Stromal cell of bone marrow (primary cell): ENCODE data around the gene NBPF11.
"Not testable (repeated sequence)": the region's sequence is repeated elsewhere in the genome, so short reads cannot be mapped to it uniquely, and the experiment has no call there.

ENCODE experiments used
- DNase-seq: peaks from one replicate; pipeline ENCODE4 v3.0.0-alpha.2; 2012; ENCODE audit warnings: low read depth

Gene NBPF11, protein sequence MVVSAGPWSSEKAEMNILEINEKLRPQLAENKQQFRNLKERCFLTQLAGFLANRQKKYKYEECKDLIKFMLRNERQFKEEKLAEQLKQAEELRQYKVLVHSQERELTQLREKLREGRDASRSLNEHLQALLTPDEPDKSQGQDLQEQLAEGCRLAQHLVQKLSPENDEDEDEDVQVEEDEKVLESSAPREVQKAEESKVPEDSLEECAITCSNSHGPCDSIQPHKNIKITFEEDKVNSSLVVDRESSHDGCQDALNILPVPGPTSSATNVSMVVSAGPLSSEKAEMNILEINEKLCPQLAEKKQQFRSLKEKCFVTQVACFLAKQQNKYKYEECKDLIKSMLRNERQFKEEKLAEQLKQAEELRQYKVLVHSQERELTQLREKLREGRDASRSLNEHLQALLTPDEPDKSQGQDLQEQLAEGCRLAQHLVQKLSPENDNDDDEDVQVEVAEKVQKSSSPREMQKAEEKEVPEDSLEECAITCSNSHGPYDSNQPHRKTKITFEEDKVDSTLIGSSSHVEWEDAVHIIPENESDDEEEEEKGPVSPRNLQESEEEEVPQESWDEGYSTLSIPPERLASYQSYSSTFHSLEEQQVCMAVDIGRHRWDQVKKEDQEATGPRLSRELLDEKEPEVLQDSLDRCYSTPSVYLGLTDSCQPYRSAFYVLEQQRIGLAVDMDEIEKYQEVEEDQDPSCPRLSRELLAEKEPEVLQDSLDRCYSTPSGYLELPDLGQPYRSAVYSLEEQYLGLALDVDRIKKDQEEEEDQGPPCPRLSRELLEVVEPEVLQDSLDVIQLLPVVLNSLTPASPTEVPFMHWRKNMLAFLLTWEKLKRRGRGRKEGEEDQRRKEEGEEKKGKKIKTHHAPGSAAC

DNA sequence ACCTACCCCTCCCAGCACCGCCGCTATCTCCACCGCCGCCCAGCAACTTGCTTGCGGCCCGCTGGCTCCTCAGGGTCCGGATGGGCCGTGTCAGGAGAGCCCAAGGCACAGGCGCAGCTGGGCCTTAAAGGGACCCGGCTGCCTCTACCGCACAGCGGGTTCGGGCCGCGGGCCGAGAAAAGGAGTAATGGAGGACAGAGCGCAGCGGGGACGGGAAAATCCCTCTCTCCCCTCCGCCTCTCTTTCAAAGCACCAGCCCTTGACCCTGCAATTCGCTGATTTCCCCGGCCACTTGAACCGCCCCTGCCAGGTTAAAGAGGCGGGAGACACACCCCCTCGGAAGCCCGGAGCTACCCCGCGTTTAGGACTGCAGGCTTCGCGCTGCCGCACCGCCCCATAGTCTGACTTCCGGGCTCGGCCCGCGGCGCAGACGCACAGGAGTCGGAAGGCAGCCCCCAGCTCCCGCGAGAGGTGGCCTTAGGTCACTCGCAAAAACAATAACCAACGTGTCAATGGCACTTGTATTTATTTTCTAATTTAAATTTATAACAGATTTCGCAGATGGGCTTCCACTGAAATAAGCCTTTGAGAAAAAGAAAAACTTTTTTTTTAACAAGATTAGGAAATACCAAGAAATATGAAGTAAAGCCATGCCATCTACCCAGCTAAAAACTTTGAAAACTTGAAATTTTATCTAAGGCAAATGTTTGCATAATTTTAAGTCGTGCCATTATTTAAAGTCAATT lies at the start of gene NBPF11:
Gene NBPF11 (minus strand): TSS at position 371 of the 746 bp plus-strand sequence. CDS start 25,278 bp downstream, outside the sequence.
- peak; percentile 57 for DNase-seq

DNA sequence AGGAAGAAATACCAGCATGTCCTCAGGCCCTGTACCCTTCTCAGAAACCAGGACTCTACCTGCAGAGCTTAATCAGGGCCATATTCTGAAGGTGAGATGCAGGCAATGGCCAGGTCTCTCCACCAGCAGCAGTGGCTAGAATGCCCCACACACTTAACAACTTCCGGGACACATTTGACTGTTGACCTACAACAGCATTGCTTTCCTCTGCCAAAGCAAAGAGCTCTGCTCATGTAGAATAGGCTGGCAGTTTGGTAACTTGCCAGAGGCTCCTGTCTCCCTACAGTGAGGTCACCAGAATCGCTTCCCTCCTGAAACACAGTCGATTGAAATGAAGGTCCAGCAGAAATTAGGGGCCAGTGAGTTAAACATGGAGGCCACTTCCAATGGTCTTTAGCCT lies 45.3 kb upstream of the NBPF11 start:
- not testable (repeated sequence) for DNase-seq

DNA sequence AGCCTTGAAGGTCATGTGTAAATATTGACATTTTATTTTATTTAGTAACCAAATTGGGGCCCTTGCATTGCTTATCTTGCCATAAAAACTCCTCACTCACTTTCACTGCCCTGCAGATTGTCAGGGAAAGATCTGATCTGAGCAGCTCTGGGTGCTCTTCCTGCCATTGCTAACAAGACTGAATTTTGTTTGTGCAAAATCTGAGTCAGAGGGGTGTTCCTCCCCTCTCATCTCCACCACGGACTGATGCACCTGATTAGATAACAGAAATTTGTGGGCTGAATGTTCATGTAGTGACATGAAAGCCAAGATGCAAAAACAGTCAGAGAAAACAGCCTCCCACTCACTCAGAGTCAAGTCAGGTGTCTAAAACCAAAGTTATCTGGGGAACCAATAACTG lies 44.9 kb upstream of the NBPF11 start:
- not testable (repeated sequence) for DNase-seq

DNA sequence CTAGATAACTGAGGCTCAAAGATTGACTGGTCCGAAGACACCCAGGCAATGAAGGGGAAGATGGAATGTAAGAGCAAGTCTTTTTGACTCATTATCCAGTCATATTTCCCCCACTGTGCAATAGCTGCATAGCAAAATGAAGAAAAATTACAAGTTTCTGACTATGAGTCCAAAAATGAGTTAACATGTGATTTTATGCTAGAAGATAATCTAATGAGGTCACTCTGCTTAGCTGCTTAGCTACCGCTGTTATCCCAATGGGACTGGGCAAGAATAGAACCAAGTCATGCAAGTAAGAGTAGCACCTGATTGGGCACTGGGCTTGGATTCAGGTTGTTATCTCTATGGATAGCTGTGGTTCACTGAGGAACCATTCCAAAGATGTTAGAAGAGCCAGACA lies 43.0 kb upstream of the NBPF11 start:
- not testable (repeated sequence) for DNase-seq

DNA sequence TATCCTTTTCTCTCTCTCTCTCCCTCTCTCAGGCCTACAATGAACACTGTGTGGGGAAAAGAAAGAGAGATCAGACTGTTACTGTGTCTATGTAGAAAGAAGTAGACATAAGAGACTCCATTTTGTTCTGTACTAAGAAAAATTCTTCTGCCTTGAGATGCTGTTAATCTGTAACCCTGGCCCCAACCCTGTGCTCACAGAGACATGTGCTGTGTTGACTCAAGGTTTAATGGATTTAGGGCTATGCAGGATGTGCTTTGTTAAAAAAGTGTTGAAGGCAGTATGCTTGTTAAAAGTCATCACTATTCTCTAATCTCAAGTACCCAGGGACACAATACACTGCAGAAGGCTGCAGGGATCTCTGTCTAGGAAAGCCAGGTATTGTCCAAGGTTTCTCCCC lies 36.7 kb upstream of the NBPF11 start:
- DNase-seq = not testable (repeated sequence)

DNA sequence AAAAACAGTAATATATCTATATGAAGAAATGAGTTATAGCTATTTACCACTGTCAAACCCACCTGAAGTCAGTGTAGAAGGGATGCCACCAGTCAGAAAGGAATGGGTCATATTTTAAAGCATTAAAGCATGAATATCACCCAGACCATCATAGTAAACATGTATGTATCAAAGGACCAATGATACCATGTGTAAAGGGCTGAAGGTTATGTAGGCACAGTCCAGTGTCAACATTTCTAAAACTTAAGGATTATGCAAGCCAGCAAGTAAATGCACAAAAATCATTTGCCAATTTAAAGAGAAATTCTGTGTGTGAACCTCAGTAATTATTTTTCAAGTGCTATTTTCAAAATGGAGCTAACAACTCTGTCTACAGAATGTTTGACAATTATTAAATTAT lies 26.6 kb upstream of the NBPF11 start:
- DNase-seq = not testable (repeated sequence)

DNA sequence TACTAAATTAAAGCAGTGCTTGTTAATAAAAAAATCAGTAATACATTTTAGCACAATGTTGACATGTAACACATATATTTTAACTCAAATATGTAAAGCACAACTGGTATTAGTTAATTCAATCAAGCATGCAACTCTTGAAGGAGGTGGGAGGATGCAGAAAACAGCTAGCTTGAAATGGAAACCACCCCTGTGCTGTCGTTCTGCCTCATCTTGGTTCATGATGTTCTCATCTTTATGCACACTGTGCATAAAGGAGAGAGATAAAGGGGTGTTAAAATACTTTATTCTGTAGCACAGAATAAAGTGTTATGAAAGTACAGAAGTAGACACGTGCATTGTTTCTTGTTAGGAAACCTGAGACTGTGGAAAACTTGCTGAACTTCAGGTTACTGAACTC lies 23.3 kb upstream of the NBPF11 start:
- DNase-seq = not testable (repeated sequence)

DNA sequence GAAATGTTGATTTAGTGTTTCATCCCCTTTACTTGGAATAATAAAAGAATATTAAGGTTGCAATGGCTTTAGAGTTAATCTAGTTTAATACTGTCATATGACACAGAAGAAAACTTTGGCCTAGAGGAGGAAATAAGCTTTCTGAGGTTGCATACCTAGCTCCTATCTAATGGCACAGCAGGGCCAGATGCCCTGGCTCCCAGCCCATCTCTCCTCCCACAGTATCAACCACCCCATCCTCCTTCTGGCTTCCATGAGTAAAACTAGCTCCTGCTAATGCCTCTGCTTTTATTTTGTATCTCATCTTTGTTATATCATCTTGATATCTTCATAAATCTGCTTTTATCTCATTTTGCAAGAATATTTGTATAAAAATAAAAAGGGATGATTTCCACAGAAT lies 19.9 kb upstream of the NBPF11 start:
- not testable (repeated sequence) for DNase-seq

DNA sequence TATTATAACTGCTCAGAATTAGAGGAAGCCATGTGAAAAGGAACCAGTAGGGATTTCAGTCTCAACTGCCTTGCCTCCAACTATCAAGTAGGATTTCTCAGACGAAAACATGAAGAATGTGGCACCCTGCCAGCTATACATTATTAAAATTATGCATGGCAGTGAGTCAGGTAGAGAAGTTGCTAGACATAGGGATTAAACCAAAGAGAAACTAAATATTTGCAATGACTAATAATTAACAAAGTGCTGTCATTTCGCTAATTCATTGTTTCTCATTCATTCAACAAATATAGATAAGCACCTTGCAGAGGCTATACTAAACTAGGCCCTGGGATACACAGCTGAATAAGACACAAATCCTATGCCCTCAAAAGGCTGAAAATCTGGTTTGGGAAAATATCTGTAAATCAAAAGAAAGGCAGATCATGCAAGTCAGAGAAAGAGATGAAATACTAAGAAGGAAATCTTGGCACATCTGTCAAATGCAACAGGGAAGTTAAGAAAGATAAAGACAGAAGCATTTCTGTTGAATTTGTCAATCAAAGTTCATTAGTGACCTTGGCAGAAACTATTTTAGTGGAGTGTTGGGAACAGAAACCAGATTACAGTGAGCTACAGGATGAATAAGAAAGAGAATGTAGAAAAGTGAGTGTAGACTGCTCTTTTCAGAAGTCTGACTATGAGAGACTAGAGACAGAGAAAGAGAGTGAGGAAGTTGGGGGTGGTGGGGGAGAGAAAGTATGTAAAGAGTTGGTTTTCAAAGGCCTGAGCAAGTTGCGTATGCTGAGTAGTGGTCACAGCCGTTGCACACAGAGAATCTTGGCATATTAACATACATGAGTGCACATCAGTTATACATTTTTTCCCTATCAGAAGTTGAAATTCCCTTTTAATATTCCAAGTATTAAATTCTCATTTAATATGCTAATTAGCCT lies 14.7 kb upstream of the NBPF11 start:
- DNase-seq = no peak

DNA sequence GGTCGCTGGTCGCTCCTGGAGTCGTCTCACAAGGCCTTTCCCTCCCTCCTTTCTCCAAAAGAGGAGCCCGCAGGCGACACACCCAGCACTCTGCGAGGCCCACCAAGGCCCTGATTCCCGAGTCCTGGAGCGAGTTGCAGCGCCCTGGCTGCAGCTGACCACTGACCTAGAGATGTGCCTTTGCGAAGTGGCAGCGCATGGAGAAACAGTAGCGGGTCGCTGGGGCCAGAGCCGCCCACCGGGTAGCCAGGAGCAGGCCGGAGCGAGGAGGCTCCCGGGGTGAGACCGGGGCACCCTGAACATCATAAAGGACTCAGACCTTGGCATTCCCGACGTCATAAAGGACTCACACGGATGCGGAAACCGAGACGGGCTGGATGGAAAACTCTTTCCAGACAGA lies 10.3 kb upstream of the NBPF11 start:
- no peak for DNase-seq

DNA sequence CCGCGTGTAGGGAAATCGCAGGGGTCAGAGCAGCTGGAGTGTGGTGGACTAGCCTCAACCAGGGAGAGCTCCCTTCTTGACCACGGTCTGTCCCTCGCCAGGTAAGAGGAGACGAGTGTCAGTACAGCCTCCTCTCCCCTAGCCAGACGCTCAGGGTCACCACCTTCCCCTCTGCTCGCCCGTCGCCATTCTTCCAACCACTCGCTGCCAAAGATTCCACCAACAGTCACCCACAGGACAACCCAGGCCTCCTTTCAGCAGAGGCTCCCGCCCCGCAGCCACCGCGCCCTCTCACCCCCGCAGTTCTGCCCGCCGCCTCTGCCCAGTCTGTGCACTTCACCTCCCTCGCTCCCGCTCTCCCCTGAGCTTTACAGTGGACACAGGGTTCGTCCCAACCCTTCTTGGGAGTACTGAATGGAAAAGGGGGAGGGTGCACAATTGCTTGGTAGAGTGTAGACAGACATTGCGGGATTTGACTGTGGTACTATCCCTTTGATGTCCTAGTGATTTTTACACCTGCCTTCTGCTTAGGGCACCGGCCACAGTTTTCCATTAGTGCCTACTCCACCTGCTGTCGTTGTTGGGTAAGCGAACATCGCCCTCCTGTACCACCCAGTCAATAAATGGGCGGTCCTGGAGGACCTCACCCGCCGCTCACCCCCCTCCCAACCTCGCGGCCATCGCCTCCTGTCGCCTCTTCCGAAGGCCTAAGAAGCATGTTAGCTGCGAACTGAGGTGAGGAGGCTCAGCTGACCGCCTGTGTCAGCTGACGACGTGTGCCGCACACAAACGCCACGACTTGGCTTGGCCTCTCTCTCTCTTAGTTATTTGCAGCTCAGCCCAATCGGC lies 9.2 kb upstream of the NBPF11 start:
- no peak for DNase-seq

DNA sequence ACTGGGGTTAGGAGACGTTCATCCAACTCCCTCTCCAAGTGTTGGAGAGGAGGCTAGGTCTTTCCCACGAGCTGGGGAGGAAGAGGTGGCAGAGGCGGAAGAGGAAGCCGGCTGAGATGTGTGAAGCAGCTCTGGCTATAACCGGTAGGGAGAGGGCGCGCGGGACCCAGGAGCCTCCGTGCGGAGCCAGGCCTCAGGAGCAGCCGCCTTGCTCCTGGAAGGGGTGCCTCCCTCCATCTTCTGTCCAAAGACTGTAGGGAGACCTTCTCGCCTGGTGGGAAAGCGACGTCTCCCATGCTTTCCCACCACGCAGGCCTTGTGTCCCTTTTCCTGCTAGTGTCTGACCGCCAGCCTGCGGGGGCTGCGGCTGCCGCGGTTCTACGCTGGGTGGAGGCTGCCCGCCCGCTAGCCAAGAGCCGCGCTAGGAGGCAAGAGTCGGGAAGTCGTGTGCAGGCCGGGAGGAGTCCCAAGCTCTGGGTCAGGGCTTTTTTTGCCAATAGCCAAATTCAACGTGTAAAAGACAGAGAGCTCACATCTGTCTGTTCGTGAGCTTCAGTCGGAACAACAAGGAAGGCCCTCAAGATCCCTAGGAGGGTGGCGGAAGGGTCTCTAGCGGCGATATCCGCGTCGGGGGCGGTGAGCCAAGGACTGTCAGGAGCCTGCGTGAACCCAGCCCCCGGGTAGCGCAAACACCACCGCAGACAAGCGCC lies 8.4 kb upstream of the NBPF11 start:
- DNase-seq = no peak

DNA sequence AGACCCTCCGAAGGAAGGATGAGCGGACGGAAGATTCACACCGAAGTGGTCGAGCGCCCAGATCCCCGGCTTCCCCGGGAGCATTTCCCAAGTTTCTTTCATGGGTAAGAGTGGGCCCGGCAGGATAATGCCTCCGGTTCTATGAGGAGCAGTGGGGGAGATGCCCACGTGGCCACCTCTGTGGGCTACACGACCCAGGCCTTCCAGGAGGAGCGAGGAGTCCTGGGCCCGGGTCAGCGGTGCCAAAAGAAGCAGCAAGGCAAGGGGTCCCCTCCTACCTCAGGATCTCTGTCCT lies 7.9 kb upstream of the NBPF11 start:
- DNase-seq = no peak

DNA sequence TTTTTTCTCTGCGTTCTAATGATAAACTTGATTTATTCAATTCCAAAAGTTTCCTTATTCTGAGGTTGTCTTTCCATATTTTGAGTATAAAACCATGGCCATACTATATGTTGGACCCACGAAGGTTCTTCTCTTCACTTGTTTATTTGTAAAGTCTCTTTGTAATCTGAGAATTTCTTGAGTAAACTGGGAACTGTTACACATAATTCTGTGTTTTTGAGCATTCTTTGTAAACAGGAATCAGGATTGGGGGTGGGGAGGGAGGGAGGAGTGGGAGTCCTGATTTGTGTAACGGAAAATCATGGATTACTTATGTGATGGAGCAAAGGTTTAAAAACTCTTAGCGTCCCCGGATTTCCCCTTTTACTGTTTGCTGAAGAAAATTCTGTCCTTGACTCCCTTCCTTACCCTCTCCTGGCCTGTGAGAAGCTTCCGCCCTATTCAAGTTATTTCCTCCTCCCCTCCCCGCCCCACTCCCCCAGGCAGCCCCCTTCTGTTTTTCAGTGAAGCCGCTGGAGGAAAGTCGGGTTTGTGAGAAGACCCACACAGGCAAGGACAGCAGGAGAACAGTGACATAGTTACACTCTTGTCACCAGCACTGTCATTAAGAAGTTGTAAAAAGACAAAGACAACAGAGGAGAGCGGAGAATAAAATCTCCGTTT lies 6.4 kb upstream of the NBPF11 start:
- no peak for DNase-seq

DNA sequence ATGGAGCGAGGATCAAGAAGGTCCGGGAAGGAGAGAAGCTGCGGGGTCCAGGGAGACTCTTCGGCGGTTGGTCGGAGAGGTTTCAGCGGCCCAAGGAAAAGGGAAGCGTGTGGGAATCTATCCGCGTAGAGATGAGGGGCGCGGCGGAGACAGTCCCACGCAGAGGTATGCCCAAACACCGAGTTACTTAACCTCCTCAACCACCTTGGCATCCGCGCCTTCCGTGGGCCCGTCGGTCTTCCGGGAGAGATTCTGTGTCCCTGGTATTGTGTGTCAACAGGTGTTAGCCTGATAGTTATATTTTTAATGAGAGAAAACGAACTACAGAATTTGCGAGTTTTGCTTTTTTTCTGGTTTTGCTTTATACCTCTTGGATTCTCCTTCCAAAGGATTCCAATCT lies 5.7 kb upstream of the NBPF11 start:
- DNase-seq = not testable (repeated sequence)

DNA sequence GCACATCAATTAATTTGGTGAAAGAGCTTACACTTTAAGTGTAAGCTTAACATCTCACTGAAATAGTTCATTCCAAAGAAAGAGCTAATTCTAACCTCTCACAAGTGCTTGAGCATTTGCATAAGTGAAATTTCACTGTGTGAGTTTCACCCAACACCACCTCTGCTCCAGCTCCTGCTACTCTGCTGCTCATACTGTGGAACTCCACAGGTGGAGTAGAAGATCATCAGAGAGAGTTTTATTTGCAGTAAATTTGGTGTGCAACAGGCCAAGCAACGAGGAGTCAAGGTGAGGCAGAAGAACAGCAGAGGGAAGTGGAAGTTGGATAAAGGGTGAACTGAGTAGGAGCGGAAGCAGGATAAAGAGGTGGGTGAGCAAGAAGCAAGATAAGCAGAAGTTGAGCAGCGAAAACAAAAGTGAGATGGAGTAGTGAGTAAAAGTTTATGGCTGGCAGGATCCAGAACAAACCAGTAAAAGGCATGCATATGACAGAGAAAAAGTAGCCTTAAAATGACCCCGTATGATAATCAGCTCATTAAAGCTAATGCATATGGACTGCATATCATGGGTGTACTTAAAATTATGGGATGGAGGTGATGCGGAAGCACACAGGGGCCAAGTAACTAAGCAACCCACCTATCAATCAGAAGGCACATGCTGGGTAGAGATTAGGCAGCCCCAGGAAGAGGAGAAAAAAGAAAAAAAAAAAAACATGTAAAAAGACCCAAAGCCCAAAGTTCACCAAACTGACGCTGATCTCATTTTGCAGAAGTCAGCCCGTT lies 3.6 kb upstream of the NBPF11 start:
- DNase-seq = not testable (repeated sequence)

DNA sequence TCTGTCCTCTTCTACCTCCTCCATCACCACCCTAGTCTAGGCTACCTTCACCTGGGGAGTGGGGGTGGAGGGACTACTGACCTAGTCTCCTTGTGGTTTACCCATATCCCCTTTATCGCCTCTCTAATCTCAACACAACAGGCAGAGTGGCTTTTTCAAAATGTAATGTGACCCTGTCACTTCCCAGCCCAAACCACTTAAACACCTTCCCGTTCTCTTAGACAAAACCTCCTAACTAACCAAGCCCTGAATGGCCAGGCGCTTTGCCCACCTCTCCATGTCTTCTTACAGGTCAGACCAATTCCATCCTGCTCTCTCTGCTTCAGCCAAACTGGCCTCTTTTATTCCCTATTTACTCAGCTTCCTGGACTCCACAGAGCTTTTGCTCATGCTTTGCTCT lies 714 bp upstream of the NBPF11 start:
- not testable (repeated sequence) for DNase-seq

DNA sequence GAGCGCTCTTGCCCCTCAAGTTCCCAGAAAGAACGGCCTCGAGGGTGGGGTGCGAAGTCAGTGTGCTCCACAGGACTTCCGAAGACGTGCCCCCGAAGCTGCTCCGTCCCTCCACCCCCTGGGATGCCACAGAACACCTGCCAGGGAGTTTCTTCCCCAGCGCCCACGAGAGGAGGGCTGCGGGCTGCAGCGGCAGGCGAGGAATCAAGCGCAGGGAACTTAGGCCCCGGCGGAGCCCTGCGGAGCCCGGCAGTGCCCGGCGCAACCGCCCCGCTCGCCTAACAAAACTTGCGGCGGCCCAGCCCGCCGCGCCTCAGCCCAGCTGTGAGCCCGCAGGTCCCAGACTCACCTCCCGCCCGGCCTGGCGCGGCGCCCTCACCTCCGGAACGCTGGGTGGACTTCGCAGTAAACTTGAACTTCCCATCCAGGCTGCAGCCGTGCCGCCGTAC lies 686 bp downstream of the NBPF11 start:
- DNase-seq = not testable (repeated sequence)
